Measurements from ENCODE around the gene OR2V2. TPM values are rescaled to one million over a fixed set of nuclear protein-coding genes. Genes with fewer than 3 reads are reported as not detected.
"Not testable (repeated sequence)": the region's sequence is repeated elsewhere in the genome, so short reads cannot be mapped to it uniquely, and the experiment has no call there.

The OR2V2 gene, protein sequence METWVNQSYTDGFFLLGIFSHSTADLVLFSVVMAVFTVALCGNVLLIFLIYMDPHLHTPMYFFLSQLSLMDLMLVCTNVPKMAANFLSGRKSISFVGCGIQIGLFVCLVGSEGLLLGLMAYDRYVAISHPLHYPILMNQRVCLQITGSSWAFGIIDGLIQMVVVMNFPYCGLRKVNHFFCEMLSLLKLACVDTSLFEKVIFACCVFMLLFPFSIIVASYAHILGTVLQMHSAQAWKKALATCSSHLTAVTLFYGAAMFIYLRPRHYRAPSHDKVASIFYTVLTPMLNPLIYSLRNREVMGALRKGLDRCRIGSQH
- under 1 TPM in 1 of 3 donors, not detected in 2; 0.03 TPM for polyA plus RNA-seq (ENCODE audit: insufficient read length in 3 of 3)
- long read RNA-seq, donor 1 = 0 reads
- long read RNA-seq, donor 2 = 0 reads
- long read RNA-seq, donor 3 = 0 reads
- long read RNA-seq, donor 4 = 0 reads
- long read RNA-seq, donor 5 = 0 reads
- long read RNA-seq, donor 6 = 0 reads
- long read RNA-seq, donor 7 = 0 reads
- long read RNA-seq, donor 8 = 0 reads
- long read RNA-seq, donor 9 = 0 reads
- long read RNA-seq, donor 10 = 0 reads
- long read RNA-seq, donor 11 = 0 reads
- long read RNA-seq, donor 12 = 0 reads
- long read RNA-seq, donor 13 = 0 reads
- long read RNA-seq, donor 14 = 0 reads
- long read RNA-seq, donor 15 = 0 reads
- long read RNA-seq, donor 16 = 0 reads

DNA sequence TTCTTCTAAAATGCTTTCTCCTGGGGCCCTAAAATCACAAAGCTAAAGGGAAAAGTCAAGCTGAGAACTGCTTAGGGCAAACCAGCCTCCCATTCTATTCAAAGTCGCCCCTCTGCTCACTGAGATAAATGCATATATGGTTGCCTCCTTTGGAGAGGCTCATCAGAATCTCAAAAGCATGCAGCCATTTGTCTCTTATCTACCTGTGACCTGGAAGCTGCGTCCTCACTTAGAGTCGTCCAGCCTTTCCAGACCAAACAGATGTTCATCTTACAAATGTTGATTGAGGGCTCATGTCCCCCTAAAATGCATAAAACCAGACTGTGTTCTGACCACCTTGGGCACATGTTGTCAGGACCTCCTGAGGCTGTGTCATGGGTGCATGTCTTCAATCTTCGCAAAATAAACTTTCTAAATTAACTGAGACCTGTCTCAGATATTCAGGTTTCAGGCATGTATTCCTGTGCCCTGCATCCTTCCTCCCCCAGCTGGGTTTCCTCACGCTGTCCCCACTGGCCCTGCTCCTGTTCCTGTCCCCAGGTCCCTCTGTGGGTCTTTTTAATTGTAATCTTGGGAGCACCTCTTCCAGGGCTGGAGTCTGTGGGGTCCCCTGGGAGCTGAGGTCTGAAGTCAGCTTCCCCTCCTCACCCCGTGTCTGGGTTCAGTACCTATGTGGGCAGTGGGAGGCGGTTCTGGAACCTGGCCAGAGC is at the start of gene OR2V2:
Gene OR2V2, plus strand, starts transcription at position 660 of the 710 bp plus-strand sequence. CDS start 7,357 bp downstream, outside the sequence.
- DNase-seq (ENCODE audit: extremely low read depth in 1 of 11, low read depth in 9 of 11, low spot score in 4 of 11) = not testable (repeated sequence)

DNA sequence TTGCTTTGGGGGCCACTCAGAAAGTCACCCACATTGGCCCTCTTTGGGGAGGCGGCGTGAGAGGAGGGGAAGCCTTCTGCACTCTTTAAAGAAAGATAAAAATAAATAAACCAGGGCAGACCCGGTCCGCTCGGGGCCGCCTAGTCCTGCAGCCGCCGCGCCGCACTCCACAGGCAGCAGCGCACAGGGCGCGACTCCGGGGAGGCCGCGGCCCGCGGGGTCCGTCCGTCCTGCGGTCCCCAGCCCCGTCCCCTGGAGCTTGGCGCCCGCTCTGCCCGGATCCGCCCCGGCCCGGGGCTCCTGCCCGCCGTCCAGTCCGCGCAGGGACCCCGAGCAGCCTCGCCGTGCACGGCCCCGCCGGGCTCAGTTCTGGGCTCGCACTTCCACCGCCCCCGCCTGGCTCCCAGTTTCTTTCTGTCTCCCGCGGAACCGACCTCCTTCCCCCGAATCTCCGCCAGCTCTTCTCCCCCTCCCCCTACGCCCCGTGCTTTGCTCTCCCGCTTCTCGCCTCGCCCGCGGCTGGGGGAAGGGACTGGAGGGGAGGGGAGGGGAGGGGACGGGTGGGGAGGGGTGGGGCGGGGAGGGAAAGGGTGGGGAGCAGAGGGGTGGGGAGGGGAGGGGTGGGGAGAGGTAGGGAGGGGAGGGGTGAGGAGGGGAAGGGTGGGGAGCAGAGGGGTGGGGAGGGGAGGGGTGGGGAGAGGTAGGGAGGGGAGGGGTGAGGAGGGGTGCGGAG is 49.5 kb upstream of the OR2V2 start:
- not testable (repeated sequence) for DNase-seq (ENCODE audit: extremely low read depth in 1 of 11, low read depth in 9 of 11, low spot score in 4 of 11)

DNA sequence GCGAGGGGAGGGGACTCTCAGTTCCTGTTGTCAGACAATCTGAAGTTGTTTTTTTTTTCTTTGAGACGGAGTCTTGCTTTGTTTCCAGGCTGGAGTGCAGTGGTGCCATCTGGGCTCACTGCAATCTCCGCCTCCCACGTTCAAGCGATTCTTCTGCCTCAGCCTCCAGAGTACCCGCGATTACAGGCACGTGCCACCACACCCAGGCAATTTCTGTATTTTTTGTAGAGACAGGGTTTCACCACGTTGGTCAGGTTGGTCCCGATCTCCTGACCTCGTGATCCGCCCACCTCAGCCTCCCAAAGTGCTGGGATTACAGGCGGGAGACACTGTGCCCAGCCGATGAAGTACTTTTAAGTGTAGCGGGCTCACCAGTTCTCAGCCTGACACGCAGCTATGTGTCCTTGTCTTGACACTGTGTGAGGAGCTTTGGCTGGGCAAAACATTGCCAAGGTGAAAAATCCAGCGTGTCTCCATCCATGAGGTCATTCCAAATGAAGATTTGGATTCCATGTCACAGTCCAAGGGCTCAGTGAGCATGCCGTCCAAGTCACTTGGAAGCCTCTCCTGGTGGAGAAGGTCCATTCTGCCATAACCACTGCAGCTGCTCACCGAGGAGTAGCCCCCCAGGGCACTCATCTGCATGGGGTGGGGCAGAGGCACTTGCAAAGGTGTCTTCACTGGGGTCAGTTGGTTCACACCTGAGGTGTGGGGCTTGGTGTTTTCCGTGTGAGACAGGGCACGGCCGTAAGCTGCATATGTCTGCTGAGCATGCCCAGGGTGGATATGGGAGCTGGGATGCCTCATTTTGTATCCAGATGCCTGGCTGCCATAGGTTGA is 48.4 kb upstream of the OR2V2 start:
- DNase-seq (ENCODE audit: extremely low read depth in 1 of 11, low read depth in 9 of 11, low spot score in 4 of 11) = no peak

DNA sequence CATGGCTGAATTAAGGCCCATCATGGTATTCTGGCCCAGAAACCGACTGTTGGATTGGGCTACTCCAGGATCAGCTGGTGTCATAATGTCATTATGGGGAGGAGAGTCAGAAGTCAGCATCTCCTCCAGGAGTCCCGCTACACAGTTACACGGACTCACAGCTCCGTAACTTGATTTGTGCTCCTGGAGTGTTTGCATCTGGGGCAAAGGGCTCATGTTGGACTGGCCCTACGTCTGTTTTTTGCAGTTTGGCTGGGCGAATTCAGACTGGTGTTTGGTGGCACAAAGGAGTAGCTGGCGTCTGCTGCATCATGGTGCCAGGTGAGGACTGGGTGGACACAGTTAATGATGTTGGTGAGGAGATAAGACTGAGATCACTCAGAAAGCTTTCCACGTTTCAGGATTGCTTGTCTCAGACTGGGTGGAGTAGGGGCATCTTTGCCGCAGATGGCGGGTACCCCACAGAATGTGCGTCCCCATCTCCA is 47.7 kb upstream of the OR2V2 start:
- no peak for DNase-seq (ENCODE audit: extremely low read depth in 1 of 11, low read depth in 9 of 11, low spot score in 4 of 11)

DNA sequence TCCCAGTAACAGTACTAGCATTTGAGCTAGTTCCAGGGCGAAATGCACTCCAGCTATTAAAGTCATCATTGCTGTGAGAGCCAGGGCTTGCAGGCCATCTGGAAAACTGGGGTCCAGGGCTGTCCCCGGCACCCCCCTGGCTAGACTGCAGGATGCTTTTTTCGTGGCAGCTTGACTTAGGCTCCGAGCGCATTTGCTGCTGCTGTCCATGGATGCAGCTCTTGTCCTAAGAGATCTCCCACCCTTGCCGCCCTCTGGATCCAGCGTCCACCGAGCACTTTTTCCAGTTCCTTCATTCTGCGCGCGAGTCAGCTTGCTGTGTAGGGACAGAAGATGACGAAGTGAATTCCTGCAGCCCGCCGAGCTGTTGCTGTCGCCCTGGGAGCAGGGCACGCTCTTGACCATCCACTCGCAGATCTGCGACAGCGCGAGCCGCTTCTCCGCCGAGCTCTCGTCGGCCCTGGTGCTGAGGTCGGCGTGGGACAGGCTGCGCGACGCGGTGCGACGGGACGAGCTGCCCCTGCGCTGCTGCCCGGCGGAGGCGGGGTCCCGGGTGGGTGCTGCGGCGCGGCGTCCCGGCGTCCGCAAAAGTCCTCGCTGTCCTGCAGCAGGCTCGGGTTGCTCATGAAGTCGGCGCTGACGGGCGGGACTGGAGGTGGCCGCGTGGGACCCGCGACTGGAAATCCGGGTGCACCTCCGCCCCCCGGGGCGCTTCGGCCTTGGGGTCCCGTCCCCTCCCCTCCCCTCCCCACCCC is 47.1 kb upstream of the OR2V2 start:
- DNase-seq (ENCODE audit: extremely low read depth in 1 of 11, low read depth in 9 of 11, low spot score in 4 of 11) = peak in 2 of 11 donors; percentile 44 to 57

DNA sequence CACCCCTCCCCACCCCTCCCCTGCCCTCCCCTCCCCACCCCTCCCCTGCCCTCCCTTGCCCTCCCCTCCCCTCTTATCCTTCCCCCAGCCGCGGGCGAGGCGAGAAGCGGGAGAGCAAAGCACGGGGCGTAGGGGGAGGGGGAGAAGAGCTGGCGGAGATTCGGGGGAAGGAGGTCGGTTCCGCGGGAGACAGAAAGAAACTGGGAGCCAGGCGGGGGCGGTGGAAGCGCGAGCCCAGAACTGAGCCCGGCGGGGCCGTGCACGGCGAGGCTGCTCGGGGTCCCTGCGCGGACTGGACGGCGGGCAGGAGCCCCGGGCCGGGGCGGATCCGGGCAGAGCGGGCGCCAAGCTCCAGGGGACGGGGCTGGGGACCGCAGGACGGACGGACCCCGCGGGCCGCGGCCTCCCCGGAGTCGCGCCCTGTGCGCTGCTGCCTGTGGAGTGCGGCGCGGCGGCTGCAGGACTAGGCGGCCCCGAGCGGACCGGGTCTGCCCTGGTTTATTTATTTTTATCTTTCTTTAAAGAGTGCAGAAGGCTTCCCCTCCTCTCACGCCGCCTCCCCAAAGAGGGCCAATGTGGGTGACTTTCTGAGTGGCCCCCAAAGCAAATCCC is 46.2 kb upstream of the OR2V2 start:
- DNase-seq (ENCODE audit: extremely low read depth in 1 of 11, low read depth in 9 of 11, low spot score in 4 of 11) = not testable (repeated sequence)

DNA sequence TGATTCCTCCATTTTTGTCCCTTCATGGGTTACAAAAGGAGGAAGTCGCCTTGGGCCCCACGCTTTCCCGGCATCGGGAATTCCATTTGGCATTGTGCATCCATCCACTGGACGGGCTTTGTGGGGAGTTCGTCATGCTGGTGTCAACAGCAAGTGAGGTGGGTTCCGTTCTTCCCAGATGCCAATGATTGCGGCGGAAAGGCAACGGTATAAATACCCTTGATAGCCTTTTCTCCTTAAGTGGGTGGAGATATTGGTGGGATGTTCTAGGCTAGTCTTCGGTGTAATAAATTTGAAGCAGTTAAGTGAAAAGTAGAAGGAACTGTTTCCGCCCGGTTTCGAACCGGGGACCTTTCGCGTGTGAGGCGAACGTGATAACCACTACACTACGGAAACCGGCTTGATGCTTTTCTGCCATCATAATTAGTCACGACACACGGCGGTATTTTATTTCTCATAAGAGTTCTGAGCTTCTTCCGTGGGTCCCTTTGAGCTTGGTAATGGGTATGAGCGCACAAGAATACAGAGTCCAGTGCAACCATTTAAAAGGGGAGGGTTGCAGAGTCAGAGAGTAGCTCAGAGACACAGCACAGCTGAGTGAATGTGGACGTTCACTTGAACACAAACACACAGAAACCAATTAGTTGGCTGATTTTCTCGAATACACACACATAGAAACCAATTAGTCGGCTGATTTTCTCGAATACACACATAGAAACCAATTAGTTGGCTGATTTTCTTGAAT is 45.3 kb upstream of the OR2V2 start:
- not testable (repeated sequence) for DNase-seq (ENCODE audit: extremely low read depth in 1 of 11, low read depth in 9 of 11, low spot score in 4 of 11)

DNA sequence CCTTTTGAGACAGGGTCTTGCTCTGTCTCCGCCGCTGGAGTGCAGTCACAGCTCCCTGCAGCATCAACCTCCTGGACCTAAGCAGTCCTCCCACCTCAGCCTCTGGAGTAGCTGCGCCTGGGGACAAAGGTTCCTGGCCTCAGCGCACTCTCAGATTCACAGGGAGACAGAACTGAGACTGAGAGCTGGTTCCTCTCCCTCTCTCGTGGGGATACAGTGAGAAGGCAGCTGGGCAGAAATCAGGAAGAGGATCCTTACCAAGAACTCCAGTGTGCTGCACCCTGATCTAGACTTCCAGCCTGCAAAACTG is 43.2 kb upstream of the OR2V2 start:
- DNase-seq (ENCODE audit: extremely low read depth in 1 of 11, low read depth in 9 of 11, low spot score in 4 of 11) = not testable (repeated sequence)

DNA sequence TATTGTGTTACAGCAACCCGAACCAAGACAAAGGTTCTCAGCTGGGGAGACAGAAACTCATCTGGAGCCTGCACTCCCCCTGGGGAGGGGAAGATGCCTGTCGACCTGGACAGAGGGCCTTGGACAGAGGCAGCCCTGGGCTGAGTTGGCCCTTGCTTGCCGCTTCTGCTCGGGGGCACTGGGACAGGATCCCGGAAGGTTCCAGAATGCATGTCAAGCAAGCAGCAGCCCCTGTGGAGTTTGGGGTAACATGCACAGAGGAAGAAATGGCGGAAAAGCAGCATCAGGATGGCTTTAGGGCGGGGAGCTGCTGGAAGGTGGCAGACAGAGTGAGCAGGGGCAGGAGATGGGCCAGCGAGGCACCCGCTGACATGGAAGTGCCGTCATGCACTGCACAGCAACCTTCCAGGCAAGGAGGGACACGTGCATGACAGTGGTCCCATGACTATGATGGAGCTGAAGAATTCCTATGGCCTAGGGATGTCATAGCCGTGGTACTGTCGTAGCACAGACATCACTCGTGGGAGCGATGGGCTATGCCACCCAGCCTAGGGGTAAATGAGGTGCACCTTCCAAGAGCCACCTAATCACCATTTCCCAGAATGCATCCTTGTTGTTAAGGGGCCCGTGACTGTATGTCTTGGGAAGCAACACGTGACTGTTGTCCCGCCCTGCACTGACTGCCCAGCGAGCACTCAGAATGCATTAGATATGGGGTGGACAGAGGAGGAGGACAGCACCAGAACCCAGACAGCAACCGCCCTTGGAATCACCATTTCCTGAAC is 42.6 kb upstream of the OR2V2 start:
- DNase-seq (ENCODE audit: extremely low read depth in 1 of 11, low read depth in 9 of 11, low spot score in 4 of 11) = not testable (repeated sequence)

DNA sequence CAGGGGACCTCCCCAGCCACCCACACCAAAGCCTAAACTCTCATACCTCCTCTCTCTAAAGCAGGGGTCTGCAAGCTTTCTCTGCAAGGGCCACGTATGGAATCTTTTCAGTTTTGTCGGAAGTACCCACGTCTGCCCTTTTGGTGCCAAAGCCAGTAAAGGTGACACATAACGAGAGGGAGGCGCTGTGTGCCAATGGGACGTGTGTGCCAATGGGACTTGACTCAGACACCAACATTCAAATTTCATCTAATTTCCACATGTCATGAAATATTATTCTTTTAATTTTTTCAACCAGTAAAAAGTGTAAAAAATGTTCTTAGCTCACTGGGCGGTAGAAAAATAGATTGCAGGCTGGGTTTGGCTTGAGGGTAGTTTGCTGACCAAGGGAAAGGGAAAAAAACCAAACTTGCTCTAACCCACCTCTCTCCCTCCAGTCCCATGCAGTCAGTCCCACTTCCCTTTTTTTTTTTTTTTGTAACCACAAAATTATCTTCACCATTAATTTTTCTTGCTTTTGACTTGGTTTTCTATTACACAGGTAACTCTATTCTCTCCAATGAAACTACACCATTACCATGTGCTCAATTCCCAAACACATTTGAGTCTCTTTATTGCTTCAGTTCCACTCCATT is 41.9 kb upstream of the OR2V2 start:
- no peak for DNase-seq (ENCODE audit: extremely low read depth in 1 of 11, low read depth in 9 of 11, low spot score in 4 of 11)

DNA sequence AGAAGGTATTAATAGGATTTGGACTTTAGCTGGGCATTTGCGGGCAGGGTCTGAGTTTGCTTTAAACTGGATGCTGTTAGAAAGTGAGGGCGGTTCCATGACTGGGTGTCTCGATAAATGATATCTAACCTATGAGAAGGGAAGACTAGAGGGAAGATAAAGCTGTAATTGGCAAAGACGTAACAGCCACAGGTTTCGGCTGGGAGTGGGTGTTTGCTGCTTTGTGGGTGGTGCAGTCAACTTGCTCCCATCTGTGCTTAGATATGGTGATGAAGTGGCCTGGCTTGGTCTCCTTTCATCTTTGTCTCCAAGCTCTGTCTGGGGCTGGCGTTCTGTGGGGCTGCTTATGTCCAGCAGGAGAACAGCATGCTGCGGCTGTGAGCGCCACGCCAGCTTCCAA is 39.7 kb upstream of the OR2V2 start:
- DNase-seq (ENCODE audit: extremely low read depth in 1 of 11, low read depth in 9 of 11, low spot score in 4 of 11) = no peak

DNA sequence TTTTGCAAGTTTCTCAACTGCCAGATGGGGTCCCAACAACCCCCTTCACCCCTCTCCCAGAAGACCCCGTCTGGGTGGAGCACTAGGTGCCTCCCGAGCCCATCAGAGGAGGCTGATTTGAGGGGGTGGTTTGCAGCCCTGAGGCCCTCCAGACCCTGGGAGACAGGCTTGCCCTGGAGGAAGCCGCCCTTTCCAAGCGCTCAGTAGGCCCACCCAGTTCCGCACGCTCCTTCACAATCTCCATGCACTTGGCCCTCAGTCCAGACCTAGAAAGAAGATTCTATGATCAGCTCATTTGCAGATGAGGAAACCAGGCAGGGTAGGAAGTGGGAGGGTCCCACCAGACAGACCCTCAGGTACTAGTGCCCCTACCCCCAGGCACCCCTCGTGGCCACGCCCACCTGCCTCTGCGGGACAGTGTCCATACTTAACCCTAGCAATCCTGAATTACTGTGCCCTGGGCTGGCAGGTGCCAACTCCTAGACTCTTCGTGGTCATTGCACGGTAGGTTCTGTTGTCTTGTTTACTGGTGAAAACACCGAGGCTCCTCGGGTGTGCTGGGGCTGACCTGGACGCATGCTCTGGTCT is 38.7 kb upstream of the OR2V2 start:
- no peak for DNase-seq (ENCODE audit: extremely low read depth in 1 of 11, low read depth in 9 of 11, low spot score in 4 of 11)

DNA sequence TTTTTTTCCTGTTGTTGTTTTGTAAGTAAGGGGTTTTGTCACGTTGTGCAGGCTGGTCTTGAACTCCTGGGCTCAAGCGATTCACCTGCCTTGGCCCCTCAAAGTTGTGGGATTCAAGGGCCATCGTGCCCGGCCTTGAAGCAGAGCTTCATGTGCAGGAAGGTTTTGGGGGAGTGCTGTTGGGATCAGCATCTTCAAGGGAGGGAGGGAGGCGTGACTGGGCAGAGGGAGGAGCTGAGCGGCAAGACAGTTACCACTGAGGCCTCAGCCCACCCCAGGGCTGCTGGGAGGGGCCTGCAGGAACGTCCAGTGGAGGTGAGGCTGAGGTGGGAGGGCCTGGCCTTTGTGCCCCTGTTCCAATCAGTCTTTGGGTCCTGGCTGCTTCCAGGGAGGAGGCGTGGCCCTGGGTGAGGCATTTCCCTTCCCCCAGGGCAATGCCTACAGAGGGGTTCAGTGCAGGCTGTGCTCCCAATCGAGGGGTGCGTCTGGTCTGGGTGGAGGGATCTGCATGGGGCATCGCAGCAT is 37.8 kb upstream of the OR2V2 start:
- DNase-seq (ENCODE audit: extremely low read depth in 1 of 11, low read depth in 9 of 11, low spot score in 4 of 11) = no peak

DNA sequence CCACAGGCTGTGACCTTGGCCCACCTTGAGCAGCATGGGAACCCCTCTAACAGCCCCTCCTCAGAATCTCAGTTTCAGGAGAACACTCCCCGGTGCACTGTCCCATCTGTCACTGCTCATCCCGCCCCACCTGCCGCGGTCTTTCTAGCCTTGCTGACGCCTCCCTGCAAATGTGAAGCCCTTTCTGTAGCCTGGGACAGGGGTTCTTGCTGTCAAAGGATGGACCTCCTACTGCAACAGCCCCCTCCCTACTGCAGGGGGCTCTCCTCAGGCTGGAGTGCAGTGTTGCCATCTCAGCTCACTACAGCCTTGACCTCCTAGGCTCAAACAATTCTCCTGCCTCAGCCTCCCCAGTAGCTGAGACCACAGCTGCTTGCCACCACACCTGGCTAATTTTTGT is 36.4 kb upstream of the OR2V2 start:
- DNase-seq (ENCODE audit: extremely low read depth in 1 of 11, low read depth in 9 of 11, low spot score in 4 of 11) = no peak

DNA sequence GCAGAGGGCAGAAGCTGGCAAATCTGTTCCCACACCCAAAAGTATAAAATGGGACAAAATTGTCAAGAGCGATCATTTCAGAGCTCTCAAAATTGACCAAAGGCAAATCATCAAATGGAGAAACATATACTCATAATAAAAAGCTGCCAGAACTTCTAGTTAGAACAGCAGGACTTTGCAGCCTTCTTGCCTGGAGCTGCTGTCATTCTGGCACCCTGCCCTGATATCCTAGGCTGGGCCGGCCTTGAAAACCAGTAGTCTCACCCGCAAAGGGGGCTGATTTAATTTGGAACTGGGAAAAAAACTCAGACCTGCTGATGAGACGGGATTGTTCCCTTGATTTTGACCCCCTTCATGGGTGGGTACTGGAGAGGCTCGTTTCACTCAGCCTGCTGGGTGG is 34.9 kb upstream of the OR2V2 start:
- DNase-seq (ENCODE audit: extremely low read depth in 1 of 11, low read depth in 9 of 11, low spot score in 4 of 11) = no peak
